GM19468 (cell line): Measurements from ENCODE around the gene PTK6.
"Not testable (repeated sequence)": the region's sequence is repeated elsewhere in the genome, so short reads cannot be mapped to it uniquely, and the experiment has no call there.

Experiments used
- ATAC-seq: cut with Tn5 transposase; IDR thresholded peaks from one replicate; pipeline ENCODE4 v1.9.1; 2021; ENCODE audit warnings: mild to moderate bottlenecking, moderate library complexity, moderate number of reproducible peaks; ENCODE audit not compliant: unreplicated experiment; ENCODE audit errors: extremely low read depth

The PTK6 gene

GRCh38 chr20:63559485-63560332, 22.5 kb upstream of the PTK6 start:
- not testable (repeated sequence) for ATAC-seq

GRCh38 chr20:63558804-63559484, 21.8 kb upstream of the PTK6 start:
- no peak for ATAC-seq

- ATAC-seq = no peak
These were observed 20.3 kb upstream of the PTK6 start for GRCh38 chr20:63557481-63557891.

GRCh38 chr20:63556873-63557478, 19.8 kb upstream of the PTK6 start:
- ATAC-seq = no peak

- ATAC-seq = no peak
These were observed 18.6 kb upstream of the PTK6 start for GRCh38 chr20:63555661-63556381.

GRCh38 chr20:63554361-63555278, 17.4 kb upstream of the PTK6 start:
- ATAC-seq = no peak

GRCh38 chr20:63553933-63554290, 16.7 kb upstream of the PTK6 start, which contains the start of gene FNDC11:
TSS of gene FNDC11 (plus strand) at chr20:63554159. CDS start at chr20:63555664, 1,505 bp downstream.
- ATAC-seq = no peak

- ATAC-seq = no peak
These were observed 16.2 kb upstream of the PTK6 start for GRCh38 chr20:63553251-63553932.

- no peak for ATAC-seq
These were observed 15.5 kb upstream of the PTK6 start for GRCh38 chr20:63552481-63553249.

GRCh38 chr20:63551068-63551467, 13.9 kb upstream of the PTK6 start:
- no peak for ATAC-seq

GRCh38 chr20:63549679-63550282, 12.6 kb upstream of the PTK6 start:
- ATAC-seq = no peak

- no peak for ATAC-seq
These were observed 11.8 kb upstream of the PTK6 start for GRCh38 chr20:63549019-63549418.

- no peak for ATAC-seq
These were observed 11.4 kb upstream of the PTK6 start for GRCh38 chr20:63548542-63548941.

- no peak for ATAC-seq
These were observed 10.7 kb upstream of the PTK6 start, which contains the start of gene SRMS for GRCh38 chr20:63547725-63548480. TSS of gene SRMS (minus strand) at chr20:63547749. CDS start at chr20:63547463, 286 bp downstream.

GRCh38 chr20:63546956-63547724, 10.0 kb upstream of the PTK6 start:
- ATAC-seq = no peak

GRCh38 chr20:63546256-63546955, 9.2 kb upstream of the PTK6 start:
- ATAC-seq = no peak
